ENCODE measurements around the gene CPNE2.
"Not testable (repeated sequence)": the region's sequence is repeated elsewhere in the genome, so short reads cannot be mapped to it uniquely, and the experiment has no call there.

The CPNE2 gene

GRCh38 chr16:57175896-57176295, 83.5 kb downstream of the CPNE2 start:
- no peak for DNase-seq

DNA sequence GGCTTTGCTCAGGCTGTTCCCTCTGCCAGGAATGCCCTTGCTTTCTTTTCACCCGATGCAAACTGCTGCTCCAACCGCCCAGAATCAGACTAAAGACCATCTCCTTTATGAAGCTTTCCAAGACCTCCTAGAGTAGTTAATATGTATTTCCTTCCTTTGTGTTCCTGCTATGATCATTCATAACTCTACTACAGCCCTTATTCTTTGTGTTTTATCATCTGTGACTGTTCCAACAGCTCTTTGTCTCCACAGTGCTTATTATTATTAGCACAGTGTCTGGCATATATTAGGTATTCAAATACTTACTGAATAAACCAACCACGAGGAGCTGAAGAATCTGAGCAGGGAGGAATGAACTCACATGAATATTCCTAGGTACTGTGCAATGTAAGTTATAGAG, 85.8 kb downstream of the CPNE2 start:
- DNase-seq: no peak

DNA sequence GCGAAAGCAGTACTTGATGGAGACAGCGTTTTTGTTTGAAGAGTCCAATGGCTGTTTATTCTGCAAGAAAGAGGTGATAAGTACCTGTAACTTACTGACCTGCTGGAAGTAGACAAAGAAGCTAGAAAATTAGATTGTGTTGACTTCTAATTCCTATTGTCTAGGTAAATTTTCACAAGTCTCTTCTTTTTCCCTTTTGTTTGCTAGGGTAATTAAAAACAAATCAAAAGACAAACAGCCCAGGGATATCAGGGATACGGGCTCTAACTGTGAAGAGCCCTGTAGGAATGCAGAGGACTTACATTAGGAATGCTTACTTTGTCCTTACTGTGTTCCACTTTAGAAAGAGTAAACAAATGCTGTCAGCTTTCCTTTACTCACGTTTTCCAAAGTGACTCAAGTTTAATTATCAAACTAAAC, 86.4 kb downstream of the CPNE2 start:
- no peak for DNase-seq

GRCh38 chr16:57179215-57179828, 86.9 kb downstream of the CPNE2 start:
- DNase-seq: no peak

- DNase-seq: no peak
These were observed 91.7 kb downstream of the CPNE2 start for GRCh38 chr16:57184113-57184512.

- DNase-seq: no peak
These were observed 92.6 kb downstream of the CPNE2 start for GRCh38 chr16:57184887-57185445.

DNA sequence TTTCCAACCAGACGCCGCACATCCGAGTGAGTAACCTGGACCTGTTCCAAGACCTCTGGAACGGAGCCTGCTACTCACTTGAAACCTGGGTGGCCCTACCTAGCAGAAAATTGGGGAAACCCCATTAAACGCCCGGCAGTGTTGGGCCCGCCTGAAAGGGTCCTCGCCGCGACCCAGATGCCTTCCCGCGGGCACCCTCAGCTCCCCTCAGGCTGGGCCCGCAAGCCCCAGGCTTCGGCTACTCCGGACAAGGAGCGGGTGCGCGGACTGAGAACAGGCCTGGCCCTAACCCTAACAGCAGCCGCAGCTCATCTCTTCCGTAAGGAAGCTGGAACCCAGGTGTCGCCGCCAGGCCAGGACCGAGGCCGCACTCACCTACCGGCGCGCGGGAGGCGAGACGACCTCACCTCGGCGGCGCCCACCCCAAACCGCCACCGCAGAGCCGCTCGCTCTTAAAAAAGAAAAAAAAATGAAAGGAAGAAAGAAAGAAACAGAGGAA, 93.1 kb downstream of the CPNE2 start:
- peak; percentile 55 for DNase-seq

DNA sequence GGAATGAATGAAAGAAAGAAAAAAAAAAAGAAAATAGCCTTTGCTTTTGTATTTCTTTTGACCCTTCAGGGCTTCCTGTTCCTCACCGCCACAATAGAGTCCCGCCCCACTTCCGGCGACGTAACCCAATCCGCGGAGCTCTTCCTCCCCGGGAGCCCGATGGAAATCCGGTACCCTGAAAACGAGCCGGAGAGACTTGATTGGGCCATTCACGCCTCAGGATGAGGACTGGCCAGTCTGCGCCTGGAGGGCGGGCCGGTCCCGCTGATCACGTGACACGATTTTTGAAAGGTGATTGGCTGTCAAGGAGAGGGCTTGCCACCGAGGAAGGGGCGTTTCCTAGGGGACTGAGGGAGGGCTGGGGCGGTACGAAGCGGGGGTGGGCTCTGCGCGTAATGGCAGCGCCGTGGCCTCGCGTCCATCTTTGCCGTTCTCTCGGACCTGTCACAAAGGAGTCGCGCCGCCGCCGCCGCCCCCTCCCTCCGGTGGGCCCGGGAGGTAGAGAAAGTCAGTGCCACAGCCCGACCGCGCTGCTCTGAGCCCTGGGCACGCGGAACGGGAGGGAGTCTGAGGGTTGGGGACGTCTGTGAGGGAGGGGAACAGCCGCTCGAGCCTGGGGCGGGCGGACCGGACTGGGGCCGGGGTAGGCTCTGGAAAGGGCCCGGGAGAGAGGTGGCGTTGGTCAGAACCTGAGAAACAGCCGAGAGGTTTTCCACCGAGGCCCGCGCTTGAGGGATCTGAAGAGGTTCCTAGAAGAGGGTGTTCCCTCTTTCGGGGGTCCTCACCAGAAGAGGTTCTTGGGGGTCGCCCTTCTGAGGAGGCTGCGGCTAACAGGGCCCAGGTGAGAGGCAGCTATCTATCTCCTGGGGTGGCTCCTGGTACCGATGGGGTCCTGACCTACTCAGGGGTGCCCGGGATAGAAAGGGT, 93.8 kb downstream of the CPNE2 start, which contains the start of the genes PSME3IP1 and RSPRY1:
Gene PSME3IP1, minus strand, starts transcription at position 95 of the 927 bp plus-strand sequence. CDS start 12,185 bp downstream, outside the sequence.
Gene RSPRY1, plus strand, starts transcription at position 385 of the 927 bp plus-strand sequence. CDS start 18,330 bp downstream, outside the sequence.
- peak; percentile 99 for DNase-seq

GRCh38 chr16:57186872-57187854, 94.8 kb downstream of the CPNE2 start:
- DNase-seq: no peak

DNA sequence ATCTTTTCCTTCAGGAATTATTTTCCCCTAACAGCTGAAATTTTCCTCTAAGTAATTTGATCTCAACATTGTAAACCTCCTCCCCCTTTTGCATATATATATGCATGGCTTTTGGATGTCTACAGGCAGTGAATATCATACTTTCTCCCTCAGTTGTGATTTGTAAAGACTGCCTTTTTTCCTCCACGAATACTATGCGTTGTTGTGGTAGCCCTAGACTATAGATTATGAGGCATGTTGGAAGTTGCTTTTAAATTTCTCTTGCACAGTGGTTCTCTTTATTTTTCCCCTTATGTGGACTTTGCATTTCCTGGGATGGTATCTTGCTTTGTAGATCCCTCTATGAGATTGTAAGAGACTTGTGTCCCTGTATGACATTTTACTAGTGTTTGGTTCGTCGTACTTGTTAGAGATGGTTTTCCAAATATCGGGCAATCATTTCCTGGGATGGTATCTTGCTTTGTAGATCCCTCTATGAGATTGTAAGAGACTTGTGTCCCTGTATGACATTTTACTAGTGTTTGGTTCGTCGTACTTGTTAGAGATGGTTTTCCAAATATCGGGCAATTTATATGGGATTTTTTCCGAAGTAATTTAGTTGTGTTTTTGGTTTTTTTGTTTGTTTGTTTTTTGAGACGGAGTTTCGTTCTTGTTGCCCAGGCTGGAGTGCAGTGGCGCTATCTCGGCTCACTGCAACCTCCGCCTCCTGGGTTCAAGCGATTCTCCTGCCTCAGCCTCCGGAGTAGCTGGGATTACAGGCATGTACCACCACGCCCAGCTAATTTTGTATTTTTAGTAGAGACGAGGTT, 95.7 kb downstream of the CPNE2 start:
- not testable (repeated sequence) for DNase-seq

- no peak for DNase-seq
These were observed 96.3 kb downstream of the CPNE2 start for GRCh38 chr16:57188711-57189002.

DNA sequence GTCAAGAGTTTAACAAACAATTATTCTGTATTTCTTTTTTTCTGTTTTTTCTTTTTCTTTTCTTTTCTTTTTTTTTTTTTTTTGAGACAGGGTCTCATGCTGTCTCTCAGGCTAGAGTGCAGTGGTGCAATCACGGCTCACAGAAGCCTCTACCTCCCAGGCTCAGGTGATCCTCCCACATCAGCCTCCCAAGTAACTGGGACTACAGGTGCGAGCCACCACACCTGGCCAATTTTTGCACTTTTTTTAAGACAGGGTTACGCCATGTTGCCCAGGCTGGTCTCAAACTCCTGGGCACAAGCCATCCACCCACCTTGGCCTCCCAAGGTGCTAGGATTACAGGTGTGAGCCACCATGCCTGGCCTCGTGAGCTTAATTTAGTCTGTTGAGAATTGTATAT, 97.1 kb downstream of the CPNE2 start:
- DNase-seq: not testable (repeated sequence)

GRCh38 chr16:57190136-57190535, 97.8 kb downstream of the CPNE2 start:
- no peak for DNase-seq

DNA sequence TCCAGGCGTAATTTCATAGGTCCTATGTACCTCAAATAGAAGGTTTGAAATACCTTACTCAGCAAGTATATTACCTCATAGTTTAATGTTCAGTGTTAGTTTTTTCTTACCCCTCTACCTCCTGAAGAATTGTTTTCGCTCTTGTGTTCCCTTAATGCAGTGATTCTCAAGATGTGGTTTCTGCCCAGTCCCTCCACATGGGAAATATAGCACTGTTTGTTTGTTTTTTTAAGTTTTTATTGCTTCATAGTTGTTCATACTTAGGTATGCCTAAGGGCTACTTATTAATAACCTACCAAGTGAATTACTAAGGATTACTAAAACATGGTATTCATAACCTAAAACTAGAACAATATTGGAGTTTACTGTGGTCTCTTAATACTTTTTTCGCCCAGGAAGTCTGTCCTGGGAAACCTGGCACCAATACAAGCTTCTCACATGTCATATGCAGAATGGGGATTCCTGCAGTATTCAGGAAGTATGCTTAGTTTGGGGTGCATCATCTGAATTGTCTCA, 98.7 kb downstream of the CPNE2 start:
- peak; percentile 47 for DNase-seq

DNA sequence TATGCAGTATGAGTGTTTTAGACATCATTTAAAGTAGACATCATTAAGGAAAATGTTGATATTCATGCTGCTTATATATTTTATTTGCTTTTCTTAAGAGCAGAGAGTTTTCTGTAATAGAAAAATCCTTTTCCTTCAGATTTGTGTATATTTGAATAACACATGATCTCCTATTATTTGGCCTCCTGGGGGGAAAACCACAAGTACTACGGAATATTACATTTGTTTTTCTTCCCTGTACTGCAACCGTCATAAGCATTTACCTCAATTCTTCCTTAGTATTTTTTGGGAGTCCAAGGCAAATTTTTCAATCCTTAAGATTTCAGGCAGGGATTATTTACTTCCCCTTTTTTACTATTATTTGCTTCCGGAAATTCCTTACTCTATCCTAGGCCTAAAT, 99.8 kb downstream of the CPNE2 start:
- no peak for DNase-seq

- peak; percentile 52 for DNase-seq
These were observed 100.5 kb downstream of the CPNE2 start for GRCh38 chr16:57192720-57193486.

DNA sequence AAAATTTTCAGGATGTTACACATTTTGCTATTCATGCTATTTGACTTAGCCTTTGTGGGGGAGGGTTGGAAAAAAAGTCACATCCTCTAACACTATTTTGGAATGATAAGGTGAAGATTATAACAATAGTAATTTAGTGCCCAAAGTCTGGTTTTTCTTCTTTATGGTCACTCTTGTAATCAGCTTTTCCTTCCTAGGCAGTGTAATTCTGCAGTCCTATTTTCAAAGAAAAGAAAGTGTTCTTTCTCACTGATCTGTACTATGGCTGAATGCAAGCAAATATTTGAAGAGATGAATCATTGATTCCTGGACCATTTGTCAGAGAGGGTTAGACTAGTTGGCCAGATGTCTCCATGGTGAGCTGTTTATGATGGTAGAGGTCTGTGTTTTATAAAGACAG, 102.1 kb downstream of the CPNE2 start:
- DNase-seq: peak; percentile 86

DNA sequence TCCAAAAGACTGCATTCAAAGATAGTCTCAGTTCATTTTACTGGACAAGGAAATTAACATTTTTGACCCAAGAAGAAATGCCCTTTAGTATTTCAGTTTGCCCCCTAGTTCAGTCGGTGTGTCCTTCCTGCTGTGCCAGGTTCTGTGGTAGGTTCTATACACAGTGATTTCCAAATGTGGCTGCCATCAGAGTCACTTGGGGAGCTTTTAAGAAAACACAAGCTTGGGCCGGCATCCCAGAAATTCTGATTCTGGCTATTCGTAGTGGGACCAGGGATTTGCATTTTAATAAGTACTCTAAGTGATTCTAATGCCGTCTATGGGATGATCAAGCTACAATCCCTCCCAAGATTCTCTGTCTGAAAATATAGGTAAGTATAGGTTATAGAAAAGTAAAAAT, 103.9 kb downstream of the CPNE2 start:
- DNase-seq: no peak

GRCh38 chr16:57196753-57197152, 104.4 kb downstream of the CPNE2 start:
- DNase-seq: no peak

Data from NCI-H226 (cell line).